A375 (cell line): ENCODE data around the gene HRG. TPM values are rescaled to one million over a fixed set of nuclear protein-coding genes. Genes with fewer than 3 reads are reported as not detected.

Experiments used
- small RNA-seq: library from RNA; depleted of rRNA; stranded (forward); fragments of <200 nt; gene quantifications from one replicate; pipeline ENCODE3, GENCODE V24; 2014
- total RNA-seq: library from RNA; depleted of rRNA; stranded (reverse); fragments of >200 nt; shearing (Covaris generic); gene quantifications from 2 replicates; pipeline ENCODE4 v1.2.3, GENCODE V29; 2014; rRNA removed

HRG gene
- not detected in 2 replicates for total RNA-seq

GRCh38 chr3:186665625-186666188 is at the start of gene HRG:
HRG (plus strand) TSS chr3:186666014; CDS start chr3:186666032, 18 bp downstream.

DNA sequence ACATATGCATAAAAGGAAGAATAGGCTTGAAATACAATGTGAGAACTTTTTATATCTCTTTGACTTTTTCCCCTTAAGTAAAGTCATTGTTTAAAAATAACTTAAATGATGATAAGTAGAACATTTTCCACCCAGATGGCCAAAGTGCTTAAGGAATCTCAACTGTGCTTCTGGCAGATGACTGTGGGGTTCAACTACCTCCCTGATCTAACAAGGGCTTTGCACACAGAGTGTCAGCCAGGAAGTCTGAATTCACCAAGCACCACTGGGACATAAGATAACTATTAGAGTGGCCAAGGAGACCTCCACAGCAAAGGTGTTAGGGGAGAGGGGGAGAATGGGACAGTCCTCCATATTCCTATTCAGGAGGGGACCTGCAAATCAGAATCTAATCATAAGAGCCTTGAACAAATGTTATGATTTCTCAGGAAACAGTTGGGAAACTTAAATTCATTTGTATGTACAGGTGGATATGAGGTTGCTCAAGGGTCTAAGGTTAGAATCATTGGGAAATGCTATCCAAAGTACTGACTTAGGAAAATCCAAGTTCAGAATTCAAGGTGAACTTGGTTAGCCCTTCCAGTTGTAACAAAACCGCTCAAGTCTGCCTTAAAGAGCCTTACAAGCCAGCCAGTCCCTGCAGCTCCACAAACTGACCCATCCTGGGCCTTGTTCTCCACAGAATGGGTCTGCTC is 25.9 kb upstream of the HRG start, which contains the start of gene FETUB:
Gene FETUB (plus strand): TSS at position 622 of the 695 bp plus-strand sequence. CDS start 62 bp downstream, at position 684.

DNA sequence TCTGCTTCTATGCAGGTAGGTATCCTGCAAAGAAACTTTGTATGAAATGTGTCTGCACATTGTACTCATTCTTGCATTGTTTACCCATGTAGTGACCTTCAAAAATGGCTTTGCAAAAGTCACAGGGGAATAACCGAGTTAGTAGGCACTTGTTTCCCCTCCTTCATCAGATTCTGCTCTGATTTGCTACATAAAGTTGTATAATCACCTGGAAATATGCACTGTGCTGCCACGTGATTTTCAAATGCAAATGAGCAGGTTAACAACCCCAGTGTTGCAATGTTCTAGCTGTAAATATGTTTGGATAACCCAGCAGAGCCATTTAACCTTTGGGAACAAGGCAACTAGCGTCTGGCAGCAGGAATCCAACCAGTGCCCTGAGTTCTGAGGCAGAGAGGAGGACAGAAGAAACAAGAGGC is 51.2 kb downstream of the HRG start, which contains the start of gene KNG1:
Gene KNG1 (plus strand): TSS at position 321 of the 419 bp plus-strand sequence. CDS start 184 bp downstream, outside the sequence.

Small RNA genes lying within 50 kb of the gene (small RNA-seq; reads per million reads assigned to genes)
- not detected for gene RF00017

Other genes with a start within 250 kb of the HRG start
- gene CRYGS, start 121.6 kb upstream of the HRG start, total RNA-seq: 0.40 and 0.57 TPM in 2 replicates
- gene TBCCD1, start 98.7 kb upstream of the HRG start, total RNA-seq: 7.1 and 7.4 TPM in 2 replicates
- 58.1 and 61.2 TPM in 2 replicates for gene DNAJB11, start 95.3 kb upstream of the HRG start, total RNA-seq
- not detected in 2 replicates for gene AHSG, start 53.0 kb upstream of the HRG start, total RNA-seq
- not detected in 2 replicates for gene FETUB, start 25.6 kb upstream of the HRG start, total RNA-seq
- not detected in 2 replicates for gene KNG1, start 51.3 kb downstream of the HRG start, total RNA-seq
- 260 and 274 TPM in 2 replicates for gene EIF4A2, start 117.6 kb downstream of the HRG start, total RNA-seq
- 43.6 and 53.6 TPM in 2 replicates for gene RFC4, start 140.5 kb downstream of the HRG start, total RNA-seq
- not detected in 2 replicates for gene ADIPOQ, start 176.7 kb downstream of the HRG start, total RNA-seq